Right lobe of liver (tissue), 6 donors: ENCODE measurements around the gene PLXNB2. TPM values are rescaled to one million over a fixed set of nuclear protein-coding genes. Genes with fewer than 3 reads are reported as not detected.
A peak's percentile ranks its signal among the peaks of the same experiment; 100 is the strongest.

Experiments used
- ATAC-seq, 4 donors: fragments of 200-7000 bp; cut with Tn5 transposase; one replicate each; pipeline ENCODE4 v1.9.1; 2020; ENCODE audit warnings: mild to moderate bottlenecking in 4 of 4, moderate library complexity in 4 of 4
- DNase-seq, 3 donors: peaks; one replicate each; pipeline ENCODE4 v3.0.0-alpha.2; 2020
- H3K27ac ChIP-seq, 3 donors: fragments of 200-600 bp; one replicate each; pipeline ENCODE4 v1.8.0; 2022
- H3K27me3 ChIP-seq, 2 donors: fragments of 200-600 bp; one replicate each; pipeline ENCODE4 v1.8.0; 2022
- H3K36me3 ChIP-seq, 4 donors: fragments of 200-600 bp; sonication (generic) in 1 of 4; one replicate each; pipeline versions ENCODE4 v1.5.1 to v1.8.0; 2017 to 2022; ENCODE audit warnings: control low read depth in 1 of 4
- H3K4me1 ChIP-seq, 4 donors: fragments of 200-600 bp; sonication (generic) in 1 of 4; one replicate each; pipeline versions ENCODE4 v1.5.1 to v1.8.0; 2017 to 2022; ENCODE audit warnings: control low read depth in 1 of 4
- H3K4me3 ChIP-seq, 3 donors: fragments of 200-600 bp; one replicate each; pipeline ENCODE4 v1.8.0; 2022
- H3K9me3 ChIP-seq, 4 donors: fragments of 200-600 bp; sonication (generic) in 1 of 4; one replicate each; pipeline versions ENCODE4 v1.5.1 to v1.8.0; 2017 to 2022; ENCODE audit warnings: control low read depth in 1 of 4
- POLR2A ChIP-seq: fragments of 450-650 bp; IDR thresholded peaks from one replicate; pipeline ENCODE4 v1.6.1; 2017; ENCODE audit warnings: antibody characterized with exemption, mild to moderate bottlenecking
- whole genome bisulfite sequencing: methylation state at CpG from one replicate; pipeline ENCODE4 v1.1.6; 2018; ENCODE audit warnings: low coverage, low lambda C conversion rate; ENCODE audit not compliant: insufficient coverage; ENCODE audit errors: missing lambda C conversion rate; 5-methylcytosine and 5-hydroxymethylcytosine counted together
- intact Hi-C, 2 donors: fragments of 100-400 bp; cut with DNase I; formaldehyde crosslinking; loops; one replicate each; pipeline versions ENCODE4 v1.11.2 to v1.14.1; 2022
- total RNA-seq, 6 experiments: library from RNA; depleted of rRNA in 2 of 6; stranded (reverse); fragments of >200 nt in 2 of 6; fragmentation: NEBNext Ultra II Directional in 3 of 6; extraction: Animal tissue kit (Norgen Biotek cat#: 25700) in 3 of 6; gene quantifications; one replicate each; pipeline versions ENCODE4 v1.1.0 to v1.2.4, GENCODE V29; 2016 to 2023
- TF ChIP-seq, protein P1 (sequence below), 4 donors: fragments of 200-600 bp in 3 of 4; fragments of 450-650 bp in 1 of 4; IDR thresholded peaks; one replicate each; pipeline versions ENCODE4 v1.5.1 to v1.8.0; 2016 to 2022; ENCODE audit warnings: antibody characterized with exemption in 4 of 4, mild to moderate bottlenecking in 2 of 4
- donor health status: DM: no; HTN: yes; CAD: no.
- donor health status: DM: no; HTN: no; CAD: no.
- donor health status: DM: no; HTN: no; CAD: no.
- donor health status: DM: no; HTN: yes; CAD: no.
- donor health status: DM: no; HTN: yes; CAD: no.

Gene PLXNB2
- total RNA-seq, 6 experiments from 2014 or later, result 154 to 181 (median 161) TPM

DNA sequence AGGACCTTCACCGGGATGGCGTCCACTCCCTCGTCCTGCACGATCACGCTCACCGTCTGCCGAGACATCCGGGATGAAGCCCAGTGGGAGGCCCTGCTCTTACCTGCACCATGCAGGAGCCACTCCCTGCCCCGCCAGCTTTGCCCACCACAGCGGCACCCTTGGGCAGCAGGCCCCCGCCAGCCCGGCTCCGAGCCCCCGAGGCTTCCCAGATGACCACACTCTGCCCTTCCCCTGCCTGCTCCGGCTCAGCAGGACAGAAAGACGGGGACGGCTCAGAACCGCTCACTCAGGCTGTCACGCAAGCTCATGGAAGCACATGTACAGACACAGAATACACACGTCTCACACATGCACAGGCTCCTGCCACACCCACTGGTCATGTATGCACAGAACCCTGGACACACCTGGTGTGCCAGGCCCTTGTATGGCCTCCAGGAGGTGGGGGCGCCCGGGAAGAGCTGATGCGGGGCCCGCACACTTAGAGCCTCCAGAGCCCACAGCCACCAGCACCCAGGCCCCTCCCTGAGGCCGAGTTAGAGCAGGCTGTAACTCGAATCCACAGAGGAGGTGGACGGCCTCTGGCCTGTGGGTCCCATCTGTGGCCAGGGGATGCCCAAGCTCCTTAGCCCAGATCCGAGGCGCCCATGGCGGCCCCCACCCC lies 28.4 kb downstream of the PLXNB2 start:
- DNase-seq, result no peak
- H3K27me3 ChIP-seq, result no peaks in the 10 kb centered on the region
- intact Hi-C loops, result loop anchor here (5.0 to 10.0 kb wide), 2 partner anchors 46 to 48 kb away; partner anchors contain the start of gene DENND6B (in 2 of the 2)
- H3K36me3 ChIP-seq, result peaks cover 0 to 83% (median 51%) of the 10 kb centered on the region in 4 donors
- no peak for TF ChIP-seq POLR2A
- TF ChIP-seq, protein P1, sequence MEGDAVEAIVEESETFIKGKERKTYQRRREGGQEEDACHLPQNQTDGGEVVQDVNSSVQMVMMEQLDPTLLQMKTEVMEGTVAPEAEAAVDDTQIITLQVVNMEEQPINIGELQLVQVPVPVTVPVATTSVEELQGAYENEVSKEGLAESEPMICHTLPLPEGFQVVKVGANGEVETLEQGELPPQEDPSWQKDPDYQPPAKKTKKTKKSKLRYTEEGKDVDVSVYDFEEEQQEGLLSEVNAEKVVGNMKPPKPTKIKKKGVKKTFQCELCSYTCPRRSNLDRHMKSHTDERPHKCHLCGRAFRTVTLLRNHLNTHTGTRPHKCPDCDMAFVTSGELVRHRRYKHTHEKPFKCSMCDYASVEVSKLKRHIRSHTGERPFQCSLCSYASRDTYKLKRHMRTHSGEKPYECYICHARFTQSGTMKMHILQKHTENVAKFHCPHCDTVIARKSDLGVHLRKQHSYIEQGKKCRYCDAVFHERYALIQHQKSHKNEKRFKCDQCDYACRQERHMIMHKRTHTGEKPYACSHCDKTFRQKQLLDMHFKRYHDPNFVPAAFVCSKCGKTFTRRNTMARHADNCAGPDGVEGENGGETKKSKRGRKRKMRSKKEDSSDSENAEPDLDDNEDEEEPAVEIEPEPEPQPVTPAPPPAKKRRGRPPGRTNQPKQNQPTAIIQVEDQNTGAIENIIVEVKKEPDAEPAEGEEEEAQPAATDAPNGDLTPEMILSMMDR (IDR thresholded peaks at IDR 0.05), result no peak
- WGBS, result no CpG with 5 or more reads among the region's 30 CpGs
- no peak for ATAC-seq
- no peaks in the 10 kb centered on the region for H3K9me3 ChIP-seq
- H3K4me1 ChIP-seq, result peaks cover 0 to 9% (median 0%) of the 10 kb centered on the region in 4 donors
- no peak overlapping the region for H3K4me3 ChIP-seq
- no peak overlapping the region for H3K27ac ChIP-seq

DNA sequence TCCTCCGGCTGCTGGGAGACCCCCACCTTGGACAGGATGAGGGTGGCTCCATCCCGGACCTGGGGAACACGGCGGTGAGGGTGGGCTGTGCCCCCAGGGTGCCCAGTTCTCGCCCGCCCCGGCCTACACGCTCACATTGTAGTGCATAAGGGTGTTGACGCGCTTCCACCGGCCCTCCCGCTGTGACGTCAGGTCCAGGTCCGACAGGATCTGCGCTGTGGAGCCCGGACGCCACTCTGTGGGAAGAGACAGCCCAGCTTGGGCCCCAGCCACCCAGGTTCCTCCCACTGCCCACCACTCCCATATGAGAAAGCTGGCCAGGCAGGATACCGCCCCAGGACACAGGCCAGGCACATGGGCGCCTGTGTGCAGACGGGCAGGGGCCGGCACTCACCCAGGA lies 29.0 kb downstream of the PLXNB2 start:
- no peak for DNase-seq
- Histone ChIP-seq H3K4me1 (peaks cover 0 to 13% (median 0%) of the 10 kb centered on the region in 4 donors), H3K27ac (no peak overlapping the region), H3K36me3 (peaks cover 0 to 79% (median 49%) of the 10 kb centered on the region in 4 donors), H3K9me3 (no peaks in the 10 kb centered on the region), H3K4me3 (no peak overlapping the region), H3K27me3 (no peaks in the 10 kb centered on the region)
- TF ChIP-seq, protein P1 (IDR thresholded peaks at IDR 0.05), result no peak
- no peak for TF ChIP-seq POLR2A
- intact Hi-C loops, result loop anchor here (5.0 to 10.0 kb wide), 2 partner anchors 46 to 49 kb away; partner anchors contain the start of gene DENND6B (in 2 of the 2)
- no CpG with 5 or more reads among the region's 21 CpGs for WGBS
- ATAC-seq, result no peak

DNA sequence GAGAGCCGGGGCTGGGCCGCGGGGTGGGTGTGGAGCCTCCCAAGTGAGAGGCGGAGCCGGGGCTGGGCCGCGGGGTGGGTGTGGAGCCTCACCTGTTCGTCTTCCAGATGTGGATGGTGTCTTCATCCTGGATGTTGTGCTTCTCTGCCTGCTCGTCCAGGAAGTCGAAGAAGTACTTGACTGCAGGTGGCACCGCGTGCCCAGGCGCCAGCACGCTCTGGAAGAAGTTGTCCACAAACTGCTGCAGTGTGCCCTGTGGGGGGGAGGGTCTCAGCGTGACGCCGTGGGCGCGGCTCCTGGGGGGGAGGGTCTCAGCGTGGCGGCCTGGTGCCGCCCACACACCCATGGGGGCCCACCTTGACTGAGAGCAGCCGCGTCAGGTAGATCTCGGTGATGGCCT lies 29.7 kb downstream of the PLXNB2 start:
- ATAC-seq, result no peak
- Histone ChIP-seq H3K4me1 (peaks cover 0 to 13% (median 0%) of the 10 kb centered on the region in 4 donors), H3K27ac (no peak overlapping the region), H3K9me3 (no peaks in the 10 kb centered on the region), H3K27me3 (no peaks in the 10 kb centered on the region), H3K4me3 (no peak overlapping the region), H3K36me3 (peaks cover 0 to 73% (median 42%) of the 10 kb centered on the region in 4 donors)
- intact Hi-C loops, result loop anchor here (5.0 to 10.0 kb wide), 2 partner anchors 47 to 50 kb away; partner anchors contain the start of gene DENND6B (in 2 of the 2)
- no peak for DNase-seq
- 74% methylated on average over 5 of the region's 25 CpGs for WGBS
- no peak for TF ChIP-seq POLR2A
- TF ChIP-seq, protein P1 (IDR thresholded peaks at IDR 0.05), result no peak

DNA sequence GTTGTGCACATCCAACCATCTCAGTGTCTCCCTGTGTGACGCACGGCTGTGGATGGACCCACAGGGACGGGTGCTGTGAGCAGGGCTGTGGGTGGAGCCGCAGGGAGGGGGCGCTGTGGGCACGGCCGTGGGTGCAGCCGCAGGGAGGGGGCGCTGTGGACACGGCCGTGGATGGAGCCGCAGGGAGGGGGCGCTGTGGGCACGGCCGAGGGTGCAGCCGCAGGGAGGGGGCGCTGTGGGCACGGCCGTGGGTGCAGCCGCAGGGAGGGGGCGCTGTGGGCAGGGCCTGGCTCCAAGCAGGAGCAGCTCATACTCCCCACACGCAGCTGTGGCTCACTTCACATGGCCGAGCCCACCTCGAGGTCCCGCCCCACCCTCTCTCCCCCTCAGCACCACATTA lies 31.3 kb downstream of the PLXNB2 start:
- ATAC-seq (peak; percentile 58 to 68 (median 62)), DNase-seq (peak; percentile 77 to 80 (median 79))
- H3K27me3 ChIP-seq, result no peaks in the 10 kb centered on the region
- no peak overlapping the region for H3K4me3 ChIP-seq
- WGBS, result 46% methylated on average over 11 of the region's 25 CpGs
- H3K36me3 ChIP-seq, result peaks cover 0 to 58% (median 32%) of the 10 kb centered on the region in 4 donors
- no peak overlapping the region for H3K27ac ChIP-seq
- H3K9me3 ChIP-seq, result no peaks in the 10 kb centered on the region
- H3K4me1 ChIP-seq, result peaks cover 3 to 19% (median 4%) of the 10 kb centered on the region in 4 donors
- no peak for TF ChIP-seq POLR2A
- TF ChIP-seq, protein P1 (IDR thresholded peaks at IDR 0.05), result peak; percentile 35 to 70 (median 48)
- intact Hi-C loops, result loop anchor here (5.0 to 10.0 kb wide), 2 partner anchors 49 to 51 kb away; partner anchors contain the start of gene DENND6B (in 2 of the 2)
